Upper lobe of left lung (tissue), 6 donors: ENCODE measurements around the gene CPAMD8. TPM values are rescaled to one million over a fixed set of nuclear protein-coding genes. Genes with fewer than 3 reads are reported as not detected.
A peak's percentile ranks its signal among the peaks of the same experiment; 100 is the strongest.

ENCODE experiments used
- ATAC-seq, 2 donors: fragments of 200-7000 bp; cut with Tn5 transposase; one replicate each; pipeline ENCODE4 v1.9.1; 2022; ENCODE audit warnings: mild to moderate bottlenecking in 2 of 2, moderate library complexity in 2 of 2; ENCODE audit not compliant: low FRiP score in 2 of 2
- DNase-seq, 2 donors: peaks; one replicate each; pipeline ENCODE4 v3.0.0-alpha.2; 2019 to 2020
- H3K27ac ChIP-seq, 4 donors: fragments of 200-600 bp; sonication (generic); one replicate each; pipeline ENCODE4 v1.5.1; 2016 to 2019
- H3K27me3 ChIP-seq, 4 donors: fragments of 200-600 bp; sonication (generic); one replicate each; pipeline ENCODE4 v1.5.1; 2017 to 2019
- H3K36me3 ChIP-seq, 4 donors: fragments of 200-600 bp; sonication (generic); one replicate each; pipeline ENCODE4 v1.5.1; 2016 to 2019
- H3K4me1 ChIP-seq, 4 donors: fragments of 200-600 bp; sonication (generic); one replicate each; pipeline ENCODE4 v1.5.1; 2018 to 2019
- H3K4me3 ChIP-seq, 4 donors: fragments of 200-600 bp; sonication (generic); one replicate each; pipeline ENCODE4 v1.5.1; 2017 to 2019; ENCODE audit warnings: mild to moderate bottlenecking in 2 of 4, moderate library complexity in 1 of 4
- H3K9me3 ChIP-seq, 4 donors: fragments of 200-600 bp; sonication (generic); one replicate each; pipeline ENCODE4 v1.5.1; 2018 to 2019
- EP300 ChIP-seq, 4 donors: sonication (generic); formaldehyde crosslinking; IDR thresholded peaks; one replicate each; pipeline ENCODE4 v1.5.1; 2017; ENCODE audit warnings: antibody characterized with exemption in 4 of 4, control low read depth in 2 of 4
- POLR2A ChIP-seq, 4 donors: fragments of 450-650 bp; IDR thresholded peaks; one replicate each; pipeline ENCODE4 v1.5.1; 2016 to 2017; ENCODE audit warnings: antibody characterized with exemption in 4 of 4, mild to moderate bottlenecking in 2 of 4
- POLR2AphosphoS5 ChIP-seq, 2 donors: sonication (generic); formaldehyde crosslinking; IDR thresholded peaks; one replicate each; pipeline ENCODE4 v1.5.1; 2017; ENCODE audit warnings: antibody characterized with exemption in 2 of 2
- WGBS, 2 donors: methylation state at CpG; one replicate each; pipeline ENCODE4 v1.1.5; 2017 to 2018; 5-methylcytosine and 5-hydroxymethylcytosine counted together
- total RNA-seq, 6 donors: library from RNA; depleted of rRNA in 4 of 6; stranded (reverse); fragments of >200 nt in 4 of 6; gene quantifications; one replicate each; pipeline versions ENCODE4 v1.1.0 to v1.2.1, GENCODE V29; 2016 to 2021
- TF ChIP-seq, protein P1 (sequence below), 6 experiments: fragments of 450-650 bp in 4 of 6; fragments of 200-600 bp in 2 of 6; sonication (generic) in 2 of 6; IDR thresholded peaks; one replicate each; pipeline ENCODE4 v1.5.1; 2016 to 2019; ENCODE audit warnings: antibody characterized with exemption in 6 of 6
- donor health status: DM: no; HTN: no; CAD: no; lungs with moderate emphysema.
- donor health status: DM: no; HTN: yes; CAD: no; lungs with severe emphysema.

The CPAMD8 gene
- total RNA-seq, 6 donors from 2014 or later = 35.8 to 262 (median 61.1) TPM

DNA sequence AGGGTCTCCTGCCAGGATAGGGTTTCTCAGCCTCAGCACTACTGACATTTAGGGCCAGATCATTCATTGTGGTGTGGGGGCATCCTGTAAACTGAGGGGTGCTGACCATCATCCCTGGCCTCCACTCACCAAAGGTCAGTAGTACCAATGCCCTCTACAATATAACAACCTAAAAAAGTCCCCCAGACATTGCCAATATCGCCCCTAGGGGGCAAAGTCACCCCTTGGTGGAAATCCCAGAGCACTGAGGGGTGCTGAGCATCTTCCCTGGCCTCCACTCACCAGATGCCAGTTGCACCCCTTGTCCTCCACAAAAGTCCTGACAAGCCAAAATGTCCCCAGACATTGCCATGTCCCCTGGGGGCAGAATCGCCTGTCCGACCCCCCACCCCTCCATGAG lies 21.6 kb downstream of the CPAMD8 start:
- no peaks in the 10 kb centered on the region for H3K4me1 ChIP-seq
- H3K4me3 ChIP-seq = no peak overlapping the region
- H3K27me3 ChIP-seq = no peaks in the 10 kb centered on the region
- TF ChIP-seq POLR2AphosphoS5 (IDR thresholded peaks at IDR 0.05) (no peak), EP300 (IDR thresholded peaks at IDR 0.05) (no peak), POLR2A (IDR thresholded peaks at IDR 0.05) (no peak)
- TF ChIP-seq, protein P1, sequence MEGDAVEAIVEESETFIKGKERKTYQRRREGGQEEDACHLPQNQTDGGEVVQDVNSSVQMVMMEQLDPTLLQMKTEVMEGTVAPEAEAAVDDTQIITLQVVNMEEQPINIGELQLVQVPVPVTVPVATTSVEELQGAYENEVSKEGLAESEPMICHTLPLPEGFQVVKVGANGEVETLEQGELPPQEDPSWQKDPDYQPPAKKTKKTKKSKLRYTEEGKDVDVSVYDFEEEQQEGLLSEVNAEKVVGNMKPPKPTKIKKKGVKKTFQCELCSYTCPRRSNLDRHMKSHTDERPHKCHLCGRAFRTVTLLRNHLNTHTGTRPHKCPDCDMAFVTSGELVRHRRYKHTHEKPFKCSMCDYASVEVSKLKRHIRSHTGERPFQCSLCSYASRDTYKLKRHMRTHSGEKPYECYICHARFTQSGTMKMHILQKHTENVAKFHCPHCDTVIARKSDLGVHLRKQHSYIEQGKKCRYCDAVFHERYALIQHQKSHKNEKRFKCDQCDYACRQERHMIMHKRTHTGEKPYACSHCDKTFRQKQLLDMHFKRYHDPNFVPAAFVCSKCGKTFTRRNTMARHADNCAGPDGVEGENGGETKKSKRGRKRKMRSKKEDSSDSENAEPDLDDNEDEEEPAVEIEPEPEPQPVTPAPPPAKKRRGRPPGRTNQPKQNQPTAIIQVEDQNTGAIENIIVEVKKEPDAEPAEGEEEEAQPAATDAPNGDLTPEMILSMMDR (IDR thresholded peaks at IDR 0.05) = no peak
- ATAC-seq = no peak
- peaks cover 0 to 7% (median 0%) of the 10 kb centered on the region in 4 donors for H3K9me3 ChIP-seq
- no peak overlapping the region for H3K27ac ChIP-seq
- DNase-seq = no peak
- no peaks in the 10 kb centered on the region for H3K36me3 ChIP-seq
- 78 to 93% methylated on average over 3 of the region's 3 CpGs for WGBS, 2 donors

DNA sequence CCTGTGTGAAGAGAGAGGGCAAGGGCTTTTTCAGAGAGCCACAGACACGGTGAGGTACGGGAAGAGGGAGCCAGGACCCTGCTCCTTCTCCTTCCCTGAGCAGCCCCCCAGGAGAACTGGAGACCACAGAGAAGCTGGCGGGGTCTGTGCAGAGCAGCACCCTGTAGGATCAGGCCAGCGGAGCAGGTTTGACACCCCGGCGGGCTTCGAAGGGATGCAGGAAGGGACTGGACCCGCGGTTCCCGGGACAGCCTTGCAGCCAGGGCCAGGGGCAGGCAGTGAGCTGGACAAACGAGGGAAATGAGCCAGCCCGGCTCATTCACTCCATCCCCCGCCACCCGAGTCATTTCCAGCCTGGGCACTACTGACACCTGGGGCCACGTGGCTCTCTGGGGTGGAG lies 22.2 kb downstream of the CPAMD8 start:
- no peaks in the 10 kb centered on the region for H3K27me3 ChIP-seq
- ATAC-seq (no peak), DNase-seq (peak in 1 of 2 donors; percentile 53)
- TF ChIP-seq POLR2AphosphoS5 (IDR thresholded peaks at IDR 0.05) (no peak), EP300 (IDR thresholded peaks at IDR 0.05) (no peak), POLR2A (IDR thresholded peaks at IDR 0.05) (no peak)
- TF ChIP-seq, protein P1 (IDR thresholded peaks at IDR 0.05) = no peak
- H3K36me3 ChIP-seq = no peaks in the 10 kb centered on the region
- WGBS, 2 donors = 94 to 99% methylated on average over 7 to 15 of the region's 15 CpGs
- H3K4me3 ChIP-seq = no peak overlapping the region
- no peak overlapping the region for H3K27ac ChIP-seq
- H3K4me1 ChIP-seq = no peaks in the 10 kb centered on the region
- peaks cover 0 to 2% (median 0%) of the 10 kb centered on the region in 4 donors for H3K9me3 ChIP-seq

DNA sequence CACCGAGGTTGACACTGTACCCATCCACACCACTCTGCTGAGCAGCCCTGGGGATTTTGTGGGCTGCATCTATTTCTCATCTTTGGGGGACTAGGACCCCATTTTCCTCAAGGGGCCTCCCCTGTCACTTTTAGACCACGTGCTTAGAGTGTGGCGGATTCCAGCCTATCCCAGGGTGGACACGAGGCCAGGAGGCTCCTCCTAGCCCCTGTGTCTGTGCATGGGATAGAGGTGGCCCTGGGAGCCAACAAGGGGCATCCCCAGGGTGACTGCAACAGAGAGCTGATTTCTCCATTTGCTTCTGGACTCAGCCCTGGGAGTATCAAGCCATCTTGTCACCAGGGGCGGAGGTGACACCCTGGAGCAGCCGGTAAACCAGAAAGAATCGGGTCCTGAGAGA lies 24.2 kb downstream of the CPAMD8 start:
- TF ChIP-seq, protein P1 (IDR thresholded peaks at IDR 0.05) = no peak
- TF ChIP-seq POLR2AphosphoS5 (IDR thresholded peaks at IDR 0.05) = no peak
- no peak for TF ChIP-seq POLR2A (IDR thresholded peaks at IDR 0.05)
- TF ChIP-seq EP300 (IDR thresholded peaks at IDR 0.05) = no peak
- H3K9me3 ChIP-seq = peaks cover 0 to 6% (median 0%) of the 10 kb centered on the region in 4 donors
- no peaks in the 10 kb centered on the region for H3K36me3 ChIP-seq
- no peak overlapping the region for H3K4me3 ChIP-seq
- no peak for DNase-seq
- no peak for ATAC-seq
- H3K27me3 ChIP-seq = no peaks in the 10 kb centered on the region
- WGBS, 2 donors = 56 to 85% methylated on average over 3 to 7 of the region's 7 CpGs
- peak overlapping the region in 1 of 4 donors; percentile 11 for H3K27ac ChIP-seq
- no peaks in the 10 kb centered on the region for H3K4me1 ChIP-seq

DNA sequence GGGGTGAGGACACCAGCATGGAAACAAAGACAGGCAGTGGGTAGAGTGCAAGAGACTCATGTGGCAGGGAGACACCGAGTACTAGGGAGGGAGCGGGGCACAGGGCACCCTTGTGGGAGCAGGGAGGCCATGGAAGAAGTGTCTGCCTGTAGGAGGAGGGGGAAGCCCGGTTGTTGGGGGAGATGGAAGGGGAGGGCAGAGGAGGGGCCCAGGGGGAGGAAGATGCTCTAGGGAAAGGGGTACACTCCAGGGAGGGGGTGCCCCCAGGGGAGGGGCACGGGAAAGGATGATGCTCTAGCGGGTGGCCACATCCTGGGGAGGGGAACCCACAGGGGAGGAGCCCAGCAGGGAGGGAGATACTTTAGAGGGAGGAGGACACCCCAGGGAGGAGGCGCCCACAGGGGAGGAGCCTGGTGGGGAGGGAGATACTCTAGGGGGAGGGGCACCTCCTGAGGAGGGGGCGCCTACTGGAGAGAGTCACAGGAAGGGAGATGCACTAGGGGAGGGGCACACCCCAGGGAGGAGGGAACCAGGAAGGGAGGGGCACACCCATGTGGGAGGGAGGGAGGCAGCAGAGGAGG lies 24.9 kb downstream of the CPAMD8 start:
- H3K27me3 ChIP-seq = no peaks in the 10 kb centered on the region
- no peak overlapping the region for H3K4me3 ChIP-seq
- no peaks in the 10 kb centered on the region for H3K4me1 ChIP-seq
- peak overlapping the region in 1 of 4 donors; percentile 15 for H3K27ac ChIP-seq
- H3K36me3 ChIP-seq = peaks cover 0 to 2% (median 0%) of the 10 kb centered on the region in 4 donors
- DNase-seq (peak in 1 of 2 donors; percentile 13), ATAC-seq (peak; percentile 24 to 58)
- TF ChIP-seq EP300 (IDR thresholded peaks at IDR 0.05) (no peak), POLR2AphosphoS5 (IDR thresholded peaks at IDR 0.05) (no peak), POLR2A (IDR thresholded peaks at IDR 0.05) (no peak)
- TF ChIP-seq, protein P1 (IDR thresholded peaks at IDR 0.05) = no peak
- peaks cover 0 to 6% (median 0%) of the 10 kb centered on the region in 4 donors for H3K9me3 ChIP-seq
- 52 to 68% methylated on average over 7 of the region's 7 CpGs for WGBS, 2 donors
